22Rv1 (cell line): ENCODE data around the gene C9orf43.

Experiments used
- ZFX ChIP-seq: fragments of 450-650 bp; IDR thresholded peaks from 2 replicates; pipeline ENCODE4 v1.6.1; 2017; ENCODE audit warnings: antibody characterized with exemption, borderline replicate concordance
- TF ChIP-seq, protein P1 (sequence below): fragments of 450-650 bp; IDR thresholded peaks from 2 replicates; pipeline ENCODE4 v1.5.1; 2017; ENCODE audit warnings: mild to moderate bottlenecking

- TF ChIP-seq, protein P1, sequence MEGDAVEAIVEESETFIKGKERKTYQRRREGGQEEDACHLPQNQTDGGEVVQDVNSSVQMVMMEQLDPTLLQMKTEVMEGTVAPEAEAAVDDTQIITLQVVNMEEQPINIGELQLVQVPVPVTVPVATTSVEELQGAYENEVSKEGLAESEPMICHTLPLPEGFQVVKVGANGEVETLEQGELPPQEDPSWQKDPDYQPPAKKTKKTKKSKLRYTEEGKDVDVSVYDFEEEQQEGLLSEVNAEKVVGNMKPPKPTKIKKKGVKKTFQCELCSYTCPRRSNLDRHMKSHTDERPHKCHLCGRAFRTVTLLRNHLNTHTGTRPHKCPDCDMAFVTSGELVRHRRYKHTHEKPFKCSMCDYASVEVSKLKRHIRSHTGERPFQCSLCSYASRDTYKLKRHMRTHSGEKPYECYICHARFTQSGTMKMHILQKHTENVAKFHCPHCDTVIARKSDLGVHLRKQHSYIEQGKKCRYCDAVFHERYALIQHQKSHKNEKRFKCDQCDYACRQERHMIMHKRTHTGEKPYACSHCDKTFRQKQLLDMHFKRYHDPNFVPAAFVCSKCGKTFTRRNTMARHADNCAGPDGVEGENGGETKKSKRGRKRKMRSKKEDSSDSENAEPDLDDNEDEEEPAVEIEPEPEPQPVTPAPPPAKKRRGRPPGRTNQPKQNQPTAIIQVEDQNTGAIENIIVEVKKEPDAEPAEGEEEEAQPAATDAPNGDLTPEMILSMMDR = no peak
- no peak for TF ChIP-seq ZFX
Measured at GRCh38 chr9:113410207-113410864, at the start of gene C9orf43, which contains the start of gene POLE3.
